A549 treated with DMSO at 1 μM for 4 hours (cell line): Measurements from ENCODE around the gene TWNK. TPM values are rescaled to one million over a fixed set of nuclear protein-coding genes. Genes with fewer than 3 reads are reported as not detected.

Experiments used
- total RNA-seq: library from RNA; stranded (reverse); fragments of 200-300 nt; extraction: Qiagen RNA extraction; gene quantifications from 5 replicates; pipeline ENCODE4 v1.2.3, GENCODE V29; 2022; ENCODE audit warnings: low read depth

Gene TWNK
- 42.6 to 55.5 TPM (median 45.8 TPM) in 5 replicates for total RNA-seq

DNA sequence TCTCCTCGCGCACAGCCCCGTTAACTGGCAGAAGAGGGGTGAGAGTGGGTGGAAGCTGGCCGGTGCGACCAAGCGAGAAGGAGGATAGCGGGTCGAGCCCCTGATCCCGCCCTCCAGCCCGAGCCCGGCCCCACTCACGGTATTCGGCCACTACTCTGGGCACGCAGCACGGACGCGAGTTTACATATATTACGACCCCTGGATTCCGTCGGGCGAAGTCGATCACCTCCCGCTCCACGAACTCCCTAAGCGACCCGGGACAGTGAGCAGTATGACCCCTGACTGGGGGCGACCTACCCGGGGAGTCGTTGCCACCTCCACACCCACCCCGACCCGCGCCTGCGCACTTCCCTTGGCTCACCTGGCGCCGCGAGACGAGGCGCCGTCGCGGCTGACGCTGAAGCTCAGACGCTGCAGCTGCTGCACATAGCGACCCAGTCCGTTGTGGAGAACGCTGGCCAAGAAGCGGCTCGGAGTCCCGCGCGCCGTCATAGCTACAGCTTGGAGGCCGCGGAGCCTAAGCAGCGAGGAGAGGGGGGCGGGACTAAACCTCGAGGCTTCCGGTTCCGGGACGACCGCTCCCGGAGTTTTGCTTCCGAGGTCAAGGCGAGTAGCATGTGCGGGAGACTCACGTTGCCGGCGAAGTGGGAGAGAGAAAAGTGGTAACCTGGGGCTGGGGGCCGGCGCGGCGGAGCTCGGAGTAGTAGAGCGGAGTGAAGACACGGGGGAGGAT lies at the start of gene TWNK, which contains the start of gene MRPL43:
Gene TWNK (plus strand): TSS at position 592 of the 733 bp plus-strand sequence. CDS start 668 bp downstream, outside the sequence.
Gene MRPL43 (minus strand): TSS at position 546 of the 733 bp plus-strand sequence. CDS start 54 bp downstream, at position 492.

DNA sequence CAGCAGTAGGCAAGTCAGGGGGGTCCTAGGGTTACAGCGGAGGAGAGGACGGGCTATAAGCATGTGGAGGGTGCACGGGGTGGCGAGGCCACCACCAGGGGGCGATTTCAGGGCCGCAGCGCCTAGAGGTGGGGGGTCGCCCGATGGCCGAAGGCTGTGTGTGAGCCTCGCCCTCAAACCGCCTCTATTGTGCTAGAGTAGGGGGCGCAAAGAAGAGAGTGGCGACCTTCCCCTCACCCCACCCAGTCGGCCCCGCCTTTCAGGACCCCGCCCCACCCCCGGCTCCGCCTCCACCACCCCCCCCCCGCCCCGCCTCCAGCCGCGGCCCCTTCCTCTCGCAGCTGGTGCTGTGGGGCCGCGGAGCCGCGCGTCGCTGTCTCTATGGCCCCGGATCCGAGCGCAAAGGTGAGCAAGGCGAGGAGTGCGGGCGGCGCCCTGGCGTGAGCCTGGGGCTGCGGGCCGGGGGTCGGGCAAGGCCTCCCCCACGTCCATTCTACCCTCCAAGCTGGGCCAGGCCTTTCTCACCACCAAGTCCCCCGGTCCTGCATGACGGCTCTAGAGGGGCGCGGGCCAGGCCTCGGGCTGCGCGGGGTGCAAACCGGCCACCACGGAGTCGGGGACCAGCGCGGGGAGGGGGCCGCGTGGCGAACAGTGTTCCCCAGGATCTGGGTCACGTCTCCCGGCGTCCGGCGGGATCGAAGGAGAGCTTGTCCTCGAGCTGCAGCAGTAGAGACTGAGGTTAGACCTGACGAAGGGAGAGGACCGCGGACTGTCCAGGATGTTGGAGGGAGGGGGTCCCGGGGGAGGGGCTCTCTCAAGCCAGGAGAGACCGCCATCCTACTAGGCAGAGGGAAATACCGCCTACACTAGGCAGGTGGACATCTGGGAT lies 17.9 kb upstream of the TWNK start, which contains the start of gene SEMA4G:
Gene SEMA4G (plus strand): TSS at position 318 of the 889 bp plus-strand sequence. CDS start 3,409 bp downstream, outside the sequence.

GRCh38 chr10:100999742-101000126 lies 12.4 kb downstream of the TWNK start, which contains the start of gene LZTS2:
LZTS2 (plus strand) TSS chr10:100999808; CDS start chr10:101002539, 2,731 bp downstream.

DNA sequence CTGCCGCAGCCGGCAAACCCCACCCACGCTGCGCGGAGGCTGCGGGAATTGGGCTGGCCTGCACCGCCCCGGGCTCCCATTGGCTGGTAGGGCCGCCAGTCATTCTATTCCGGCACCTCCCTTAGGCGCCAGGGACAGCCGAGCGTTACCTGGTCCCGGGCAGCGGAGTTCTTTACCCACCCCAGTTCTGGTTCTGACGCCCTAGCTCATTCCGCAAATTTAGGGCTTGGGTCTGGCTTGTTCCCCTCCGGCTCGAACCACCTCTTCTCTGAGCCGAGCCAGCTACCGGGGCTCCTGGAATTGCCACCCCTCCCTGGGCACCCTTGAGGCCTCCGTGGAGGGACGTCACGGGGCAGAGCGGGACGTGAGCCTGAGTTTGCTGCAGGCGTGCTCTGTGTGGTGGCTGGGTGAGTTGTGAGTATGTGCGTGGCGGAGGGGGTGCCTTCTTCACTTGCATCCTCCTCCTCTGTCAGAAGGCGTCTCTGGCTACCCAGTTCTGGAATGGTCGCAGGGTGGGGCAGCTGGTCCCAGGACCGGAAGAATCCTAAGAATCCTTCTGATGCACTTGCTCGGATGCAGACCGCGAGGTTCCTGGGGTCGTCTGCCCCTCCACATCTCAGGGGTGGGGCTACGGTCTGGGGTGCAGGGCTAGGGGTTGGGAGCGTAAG lies 43.9 kb downstream of the TWNK start, which contains the start of the genes PDZD7 and SFXN3:
Gene PDZD7 (minus strand): TSS at position 2 of the 668 bp plus-strand sequence. CDS start 910 bp downstream, outside the sequence.
Gene SFXN3 (plus strand): TSS at position 107 of the 668 bp plus-strand sequence. CDS start 3,461 bp downstream, outside the sequence.

Other genes with a start within 250 kb of the TWNK start
- gene PAX2, start 242.0 kb upstream of the TWNK start, total RNA-seq, result 0.13 to 0.32 TPM (median 0.21 TPM) in 5 replicates
- gene SLF2, start 74.6 kb upstream of the TWNK start, total RNA-seq, result 8.3 to 12.7 TPM (median 10.8 TPM) in 5 replicates
- 7.2 to 10.3 TPM (median 9.2 TPM) in 5 replicates for gene SEMA4G, start 18.0 kb upstream of the TWNK start, total RNA-seq
- gene MRPL43, start within 50 bp of the TWNK start, total RNA-seq, result 86.9 to 102 TPM (median 95.6 TPM) in 5 replicates
- 33.8 to 44.5 TPM (median 40.3 TPM) in 5 replicates for gene LZTS2, start 12.3 kb downstream of the TWNK start, total RNA-seq
- 0.57 to 0.97 TPM (median 0.87 TPM) in 5 replicates for gene PDZD7, start 43.6 kb downstream of the TWNK start, total RNA-seq
- 42.0 to 46.8 TPM (median 43.4 TPM) in 5 replicates for gene SFXN3, start 43.7 kb downstream of the TWNK start, total RNA-seq
- 2.2 to 3.2 TPM (median 2.8 TPM) in 5 replicates for gene KAZALD1, start 74.4 kb downstream of the TWNK start, total RNA-seq
- gene TLX1, start 143.8 kb downstream of the TWNK start, total RNA-seq, result 0.05 TPM in 1 of 5 replicates, not detected in the others
- not detected in 5 replicates for gene LBX1, start 241.9 kb downstream of the TWNK start, total RNA-seq